HL-60 (cell line): ENCODE results near the gene CTSK.

Experiments
- CTCF ChIP-seq: IDR thresholded peaks from one replicate; pipeline ENCODE4 v1.5.1; 2011; ENCODE audit warnings: low read length, control low read depth, inconsistent platforms; ENCODE audit not compliant: insufficient read depth
- GABPA ChIP-seq: IDR thresholded peaks from 2 replicates; pipeline ENCODE4 v1.6.1; 2012; ENCODE audit warnings: low read depth
- SPI1 ChIP-seq: IDR thresholded peaks from 2 replicates; pipeline ENCODE4 v1.6.1; 2012; ENCODE audit warnings: low read depth, mild to moderate bottlenecking, borderline replicate concordance

GRCh38 chr1:150789396-150789795 lies 18.7 kb downstream of the CTSK start:
- TF ChIP-seq CTCF (no peak), GABPA (no peak), SPI1 (no peak)
